ENCODE measurements around the gene ATP6V1A. TPM values are rescaled to one million over a fixed set of nuclear protein-coding genes. Genes with fewer than 3 reads are reported as not detected.

The ATP6V1A gene
- total RNA-seq, 4 donors from 2014 or later: 47.0 to 53.4 (median 50.1) TPM

DNA sequence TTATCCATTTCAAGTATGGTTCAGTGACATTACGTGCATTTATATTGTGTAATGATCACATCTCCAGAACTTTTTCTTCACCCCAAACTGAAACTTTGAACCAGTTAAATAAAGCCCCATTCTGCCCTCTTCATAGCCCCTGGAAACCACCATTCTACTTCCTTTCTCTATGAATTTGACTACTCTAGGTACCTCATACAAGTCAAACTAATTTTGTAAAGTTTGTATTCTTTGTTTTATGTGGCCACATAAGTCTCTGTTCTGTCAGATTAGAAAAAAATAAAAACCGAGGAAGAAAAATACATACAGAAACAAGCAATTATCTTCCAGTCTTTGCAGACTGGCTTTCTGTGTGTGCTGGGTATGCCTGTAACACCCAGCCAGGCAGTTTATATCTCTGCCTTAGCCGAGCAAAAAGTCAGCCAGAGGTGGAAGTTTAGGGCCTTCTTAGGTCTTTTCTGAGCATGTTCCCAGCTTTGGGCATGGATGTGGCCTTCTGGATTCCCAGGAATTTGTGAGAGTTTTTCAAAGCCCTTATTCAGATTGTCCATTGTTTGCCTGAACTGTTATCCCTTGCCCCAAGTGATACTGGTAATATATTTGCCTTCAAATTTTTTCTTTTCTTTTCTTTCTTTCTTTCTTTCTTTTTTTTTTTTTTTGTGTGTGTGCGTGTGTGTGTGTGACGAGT, 85.8 kb downstream of the ATP6V1A start:
- DNase-seq (ENCODE audit: low spot score) (no peak), ATAC-seq (ENCODE audit: low FRiP score) (no peak)
- TF ChIP-seq, protein P1, sequence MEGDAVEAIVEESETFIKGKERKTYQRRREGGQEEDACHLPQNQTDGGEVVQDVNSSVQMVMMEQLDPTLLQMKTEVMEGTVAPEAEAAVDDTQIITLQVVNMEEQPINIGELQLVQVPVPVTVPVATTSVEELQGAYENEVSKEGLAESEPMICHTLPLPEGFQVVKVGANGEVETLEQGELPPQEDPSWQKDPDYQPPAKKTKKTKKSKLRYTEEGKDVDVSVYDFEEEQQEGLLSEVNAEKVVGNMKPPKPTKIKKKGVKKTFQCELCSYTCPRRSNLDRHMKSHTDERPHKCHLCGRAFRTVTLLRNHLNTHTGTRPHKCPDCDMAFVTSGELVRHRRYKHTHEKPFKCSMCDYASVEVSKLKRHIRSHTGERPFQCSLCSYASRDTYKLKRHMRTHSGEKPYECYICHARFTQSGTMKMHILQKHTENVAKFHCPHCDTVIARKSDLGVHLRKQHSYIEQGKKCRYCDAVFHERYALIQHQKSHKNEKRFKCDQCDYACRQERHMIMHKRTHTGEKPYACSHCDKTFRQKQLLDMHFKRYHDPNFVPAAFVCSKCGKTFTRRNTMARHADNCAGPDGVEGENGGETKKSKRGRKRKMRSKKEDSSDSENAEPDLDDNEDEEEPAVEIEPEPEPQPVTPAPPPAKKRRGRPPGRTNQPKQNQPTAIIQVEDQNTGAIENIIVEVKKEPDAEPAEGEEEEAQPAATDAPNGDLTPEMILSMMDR (IDR thresholded peaks at IDR 0.05): no peak

DNA sequence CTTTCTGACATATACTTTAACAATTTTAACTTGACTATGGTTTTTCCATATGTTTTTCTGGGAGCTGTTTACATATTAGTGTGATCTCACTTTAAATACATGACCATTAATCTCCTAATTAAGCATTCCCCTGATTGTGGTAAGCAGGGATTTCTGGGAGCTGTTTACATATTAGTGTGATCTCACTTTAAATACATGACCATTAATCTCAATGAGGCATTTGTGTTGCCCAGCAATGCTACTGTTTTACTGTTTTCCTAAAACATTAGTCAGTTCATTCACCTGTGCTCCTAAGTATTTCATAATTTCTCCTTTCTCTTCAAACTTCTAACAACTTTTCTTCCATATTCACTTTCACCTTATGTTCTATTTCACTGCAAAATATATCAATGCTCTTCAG, 88.1 kb downstream of the ATP6V1A start:
- TF ChIP-seq, protein P1 (IDR thresholded peaks at IDR 0.05): no peak
- no peak for DNase-seq (ENCODE audit: low spot score)
- ATAC-seq (ENCODE audit: low FRiP score): no peak

DNA sequence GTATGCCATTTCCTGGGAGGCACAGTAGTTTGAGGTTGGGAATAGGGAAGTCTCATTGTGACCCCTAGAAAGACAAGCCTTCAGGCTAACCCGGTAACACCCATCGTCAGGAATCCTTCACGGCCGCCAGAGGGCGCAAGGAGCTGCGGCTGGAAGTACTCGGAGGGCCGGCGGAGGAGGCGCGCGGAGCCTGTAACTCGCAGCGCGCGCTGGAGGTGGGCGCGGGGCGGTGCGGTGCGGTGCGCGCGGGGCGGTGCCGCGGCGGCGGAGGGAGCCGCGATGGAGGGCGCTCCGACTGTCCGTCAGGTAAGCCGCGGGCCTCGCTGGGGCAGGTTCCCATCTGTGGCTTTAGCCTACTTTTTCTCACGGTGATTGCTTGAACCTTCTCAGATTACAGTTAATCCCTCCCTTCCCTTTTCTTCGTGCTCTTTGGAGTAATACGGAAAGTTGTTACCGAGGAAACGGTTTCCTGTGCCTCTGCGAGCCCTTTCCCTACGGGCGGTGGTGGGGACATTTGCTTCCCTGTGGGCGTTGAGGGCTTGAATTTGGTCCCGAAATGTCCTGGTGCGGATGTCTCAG, 91.9 kb downstream of the ATP6V1A start, which contains the start of gene GRAMD1C:
Gene GRAMD1C, plus strand, starts transcription at position 158 of the 579 bp plus-strand sequence. Its CDS starts 122 bp downstream, at position 280.
- peak; percentile 99 for ATAC-seq (ENCODE audit: low FRiP score)
- TF ChIP-seq, protein P1 (IDR thresholded peaks at IDR 0.05): peak in 2 of 3 donors; percentile 18 to 71
- peak; percentile 86 for DNase-seq (ENCODE audit: low spot score)

DNA sequence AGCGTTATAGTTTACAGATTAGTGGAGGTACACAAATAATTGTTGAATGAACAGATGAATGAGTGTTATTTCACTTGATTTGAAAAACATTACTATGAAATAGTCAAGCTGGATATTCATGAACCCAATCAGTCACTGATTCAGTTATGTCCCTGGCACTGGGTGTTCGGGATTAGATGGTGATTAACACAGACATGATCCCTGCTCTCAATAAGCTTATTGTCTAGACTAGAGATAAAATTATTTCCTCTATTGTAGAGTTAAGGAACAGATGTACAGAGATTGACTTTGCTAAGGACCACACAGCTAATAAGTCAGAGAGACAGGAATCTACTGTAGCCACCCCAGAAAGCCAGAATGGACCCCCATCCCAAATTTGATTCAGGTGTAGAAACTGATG, 92.7 kb downstream of the ATP6V1A start:
- ATAC-seq (ENCODE audit: low FRiP score) (no peak), DNase-seq (ENCODE audit: low spot score) (no peak)
- TF ChIP-seq, protein P1 (IDR thresholded peaks at IDR 0.05): no peak

DNA sequence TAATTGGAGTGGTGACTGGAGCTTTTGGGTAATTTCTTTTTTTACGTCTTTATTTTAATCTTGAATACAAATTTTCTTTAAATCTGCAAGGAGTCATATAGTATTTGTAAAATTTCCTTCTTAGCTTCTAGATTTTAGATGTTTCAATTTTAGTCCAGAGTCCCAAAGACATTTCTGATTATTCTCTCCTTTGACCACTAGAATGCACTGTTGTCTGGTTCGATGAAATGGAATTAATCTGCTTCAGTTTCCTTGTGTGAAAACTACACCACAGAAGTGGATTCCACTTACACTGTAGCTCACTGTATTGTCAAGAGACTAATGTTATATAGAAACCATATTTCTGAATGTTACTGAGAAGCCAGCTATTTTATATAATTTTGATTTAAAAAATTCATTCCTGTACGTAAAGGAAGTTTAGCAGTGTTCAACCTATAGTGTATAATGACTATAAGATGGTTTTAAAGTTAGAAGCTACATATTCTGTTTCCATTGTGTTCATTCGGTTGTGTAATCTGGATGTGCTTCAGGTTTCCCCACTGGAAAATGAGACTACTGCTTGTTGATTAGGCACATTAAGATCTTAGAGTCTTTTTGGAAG, 97.9 kb downstream of the ATP6V1A start:
- no peak for ATAC-seq (ENCODE audit: low FRiP score)

DNA sequence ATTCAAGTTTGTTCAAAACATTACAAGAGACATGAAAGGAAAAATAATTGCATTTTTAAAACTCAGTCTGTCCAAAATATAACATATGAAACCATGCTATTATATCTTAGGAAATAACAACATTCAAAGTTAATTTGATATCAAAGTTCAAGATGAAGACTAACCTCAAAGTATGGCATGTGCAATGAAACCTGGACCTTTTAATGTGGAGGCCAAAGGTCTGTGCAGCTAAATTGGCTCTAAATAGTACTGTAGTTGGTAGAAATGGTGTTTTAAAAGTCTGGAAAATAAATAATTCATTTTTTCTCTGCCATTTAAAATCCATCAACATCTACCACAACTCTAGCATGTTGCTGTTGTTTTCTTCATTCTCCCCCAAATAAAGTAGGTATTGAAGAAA, 100.4 kb downstream of the ATP6V1A start:
- TF ChIP-seq, protein P1 (IDR thresholded peaks at IDR 0.05): no peak
- DNase-seq (ENCODE audit: low spot score): no peak
- ATAC-seq (ENCODE audit: low FRiP score): no peak

More for the DNA sequence above, 97.9 kb downstream of the ATP6V1A start:
- TF ChIP-seq, protein P1 (IDR thresholded peaks at IDR 0.05): no peak
- DNase-seq (ENCODE audit: low spot score): no peak

All from omental fat pad (tissue), 4 donors.